IMR-90 (cell line): Measurements from ENCODE around the gene ENDOD1. TPM values are rescaled to one million over a fixed set of nuclear protein-coding genes. Genes with fewer than 3 reads are reported as not detected.

Source experiments
- ATAC-seq: fragments of 200-7000 bp; cut with Tn5 transposase; 2 replicates; pipeline ENCODE4 v1.9.1; 2020; ENCODE audit warnings: low read depth, mild to moderate bottlenecking, moderate library complexity
- BruUV-seq: library from RNA; stranded (reverse); fragments of 400-500 nt; replicated peaks from 2 replicates; lab custom pipeline; 2021; lab: Mats Ljungman, UMichigan
- CTCF ChIA-PET: fragments of 300-600 bp; formaldehyde crosslinking; extraction: SDS; loops from one replicate; lab custom pipeline; 2021; ENCODE audit warnings: antibody characterized with exemption; lab: Yijun Ruan, JAX
- POLR2A ChIA-PET: fragments of 300-600 bp; sonication (Branson Sonifier 250); formaldehyde crosslinking; loops from one replicate; lab custom pipeline; 2022; ENCODE audit warnings: antibody characterized with exemption; ENCODE audit not compliant: unreplicated experiment; lab: Charles Lee
- DNase-seq: peaks from one replicate; pipeline ENCODE4 v3.0.0; 2013
- H2AFZ ChIP-seq: replicated peaks from 2 replicates; pipeline ENCODE3; 2013; ENCODE audit warnings: low read length, mild to moderate bottlenecking; ENCODE audit not compliant: poor library complexity
- H2AK5ac ChIP-seq: 2 replicates; pipeline ENCODE4 v1.6.1; 2013; ENCODE audit warnings: low read depth, low read length, inconsistent platforms
- H2AK9ac ChIP-seq: replicated peaks from 2 replicates; pipeline ENCODE3; 2013; ENCODE audit warnings: mild to moderate bottlenecking, low read depth, low read length, moderate library complexity; ENCODE audit not compliant: poor library complexity
- H2BK120ac ChIP-seq: 2 replicates; pipeline ENCODE4 v1.6.1; 2013; ENCODE audit warnings: low read depth, low read length, inconsistent platforms
- H2BK15ac ChIP-seq: 3 replicates; pipeline ENCODE4 v1.6.1; 2013; ENCODE audit warnings: low read depth, low read length, inconsistent platforms
- H2BK20ac ChIP-seq: 2 replicates; pipeline ENCODE4 v1.6.1; 2013; ENCODE audit warnings: low read depth, mild to moderate bottlenecking, inconsistent platforms, low read length, moderate library complexity
- H2BK5ac ChIP-seq: 2 replicates; pipeline ENCODE4 v1.6.1; 2013; ENCODE audit warnings: mild to moderate bottlenecking, low read depth, low read length, inconsistent platforms; ENCODE audit not compliant: poor library complexity, severe bottlenecking
- H3K14ac ChIP-seq: replicated peaks from 2 replicates; pipeline ENCODE4 v1.6.1; 2013; ENCODE audit warnings: low read depth, low read length, inconsistent platforms
- H3K18ac ChIP-seq: 2 replicates; pipeline ENCODE4 v1.6.1; 2013; ENCODE audit warnings: low read depth, low read length, control low read depth
- H3K23ac ChIP-seq: 2 replicates; pipeline ENCODE4 v1.6.1; 2013; ENCODE audit warnings: low read depth, low read length, inconsistent platforms
- H3K27ac ChIP-seq: 2 replicates; pipeline ENCODE4 v1.5.1; 2013; ENCODE audit warnings: mild to moderate bottlenecking, control low read depth, low read length; ENCODE audit not compliant: insufficient read depth
- H3K27me3 ChIP-seq: 2 replicates; pipeline ENCODE4 v1.6.1; 2013; ENCODE audit warnings: low read length; ENCODE audit not compliant: control insufficient read depth, insufficient read depth
- H3K36me3 ChIP-seq: 2 replicates; pipeline ENCODE4 v1.6.1; 2013; ENCODE audit warnings: low read length, mixed read lengths; ENCODE audit not compliant: control insufficient read depth, insufficient read depth
- H3K4ac ChIP-seq: 2 replicates; pipeline ENCODE4 v1.6.1; 2013; ENCODE audit warnings: low read depth, low read length, inconsistent platforms
- H3K4me1 ChIP-seq: 2 replicates; pipeline ENCODE4 v1.6.1; 2013; ENCODE audit warnings: low read length, mixed read lengths; ENCODE audit not compliant: control insufficient read depth, insufficient read depth
- H3K4me2 ChIP-seq: 2 replicates; pipeline ENCODE4 v1.6.1; 2013; ENCODE audit warnings: low read depth, mild to moderate bottlenecking, control low read depth, low read length, moderate library complexity
- H3K4me3 ChIP-seq: 2 replicates; pipeline ENCODE4 v1.5.1; 2013; ENCODE audit warnings: low read depth, mild to moderate bottlenecking, control low read depth, low read length, moderate library complexity; ENCODE audit not compliant: insufficient read depth
- H3K56ac ChIP-seq: 2 replicates; pipeline ENCODE4 v1.6.1; 2013; ENCODE audit warnings: low read length, inconsistent platforms; ENCODE audit not compliant: insufficient read depth; ENCODE audit errors: extremely low read depth
- H3K79me1 ChIP-seq, 2 experiments: 2 replicates each; pipeline ENCODE4 v1.6.1; 2013; ENCODE audit warnings: low read length in 2 of 2, inconsistent platforms in 1 of 2, low read depth in 1 of 2
- H3K9ac ChIP-seq: 2 replicates; pipeline ENCODE4 v1.6.1; 2013; ENCODE audit warnings: low read depth, low read length, control low read depth
- H3K9me1 ChIP-seq: 2 replicates; pipeline ENCODE4 v1.6.1; 2013; ENCODE audit warnings: low read length, inconsistent platforms; ENCODE audit not compliant: insufficient read depth
- H3K9me3 ChIP-seq: 2 replicates; pipeline ENCODE4 v1.6.1; 2013; ENCODE audit warnings: low read length; ENCODE audit not compliant: control insufficient read depth, insufficient read depth
- H4K20me1 ChIP-seq: 2 replicates; pipeline ENCODE4 v1.6.1; 2013; ENCODE audit warnings: low read length, inconsistent platforms; ENCODE audit not compliant: insufficient read depth
- H4K5ac ChIP-seq: 2 replicates; pipeline ENCODE4 v1.6.1; 2013; ENCODE audit warnings: mild to moderate bottlenecking, low read depth, low read length, control low read depth
- H4K8ac ChIP-seq, 2 experiments: 2 replicates each; pipeline ENCODE4 v1.6.1; 2013; ENCODE audit warnings: low read depth in 2 of 2, low read length in 2 of 2, control low read depth in 1 of 2, inconsistent platforms in 1 of 2
- H4K91ac ChIP-seq: 2 replicates; pipeline ENCODE4 v1.6.1; 2013; ENCODE audit warnings: low read depth, low read length, inconsistent platforms; ENCODE audit not compliant: insufficient read depth
- BHLHE40 ChIP-seq: fragments of 150-350 bp; IDR thresholded peaks from 2 replicates; pipeline ENCODE4 v1.6.1; 2016; ENCODE audit warnings: mild to moderate bottlenecking, low read depth, low read length
- CEBPB ChIP-seq: IDR thresholded peaks from 2 replicates; pipeline ENCODE4 v1.6.1; 2012; ENCODE audit warnings: low read depth, low read length, improper control_type of control experiment
- CHD1 ChIP-seq: IDR thresholded peaks from 2 replicates; pipeline ENCODE4 v1.6.1; 2012; ENCODE audit warnings: low read depth, low read length, improper control_type of control experiment
- CTCF ChIP-seq: conservative IDR thresholded peaks from 2 replicates; pipeline ENCODE4 v1.5.1; 2012; ENCODE audit warnings: mild to moderate bottlenecking, low read depth, low read length, improper control_type of control experiment
- ELK1 ChIP-seq: fragments of 150-350 bp; IDR thresholded peaks from 2 replicates; pipeline ENCODE4 v1.6.1; 2016; ENCODE audit warnings: low read depth, mild to moderate bottlenecking, low read length, moderate library complexity, borderline replicate concordance
- FOS ChIP-seq: fragments of 150-350 bp; IDR thresholded peaks from 2 replicates; pipeline ENCODE4 v1.6.1; 2016; ENCODE audit warnings: low read depth, low read length
- MAFK ChIP-seq: IDR thresholded peaks from 2 replicates; pipeline ENCODE4 v1.6.1; 2012; ENCODE audit warnings: low read depth, low read length, improper control_type of control experiment
- MAZ ChIP-seq: IDR thresholded peaks from 2 replicates; pipeline ENCODE4 v1.6.1; 2012; ENCODE audit warnings: low read depth, mild to moderate bottlenecking, low read length, improper control_type of control experiment, moderate library complexity, borderline replicate concordance
- MXI1 ChIP-seq: IDR thresholded peaks from 2 replicates; pipeline ENCODE4 v1.6.1; 2012; ENCODE audit warnings: low read depth, mild to moderate bottlenecking, low read length, moderate library complexity, borderline replicate concordance
- NFE2L2 ChIP-seq: fragments of 150-350 bp; IDR thresholded peaks from 2 replicates; pipeline ENCODE4 v1.6.1; 2016; ENCODE audit warnings: low read depth, mild to moderate bottlenecking, low read length
- POLR2A ChIP-seq: IDR thresholded peaks from 2 replicates; pipeline ENCODE4 v1.6.1; 2012; ENCODE audit warnings: mild to moderate bottlenecking, low read depth, low read length
- RAD21 ChIP-seq: IDR thresholded peaks from 2 replicates; pipeline ENCODE4 v1.6.1; 2012; ENCODE audit warnings: low read length, improper control_type of control experiment
- RCOR1 ChIP-seq: IDR thresholded peaks from 2 replicates; pipeline ENCODE4 v1.6.1; 2012; ENCODE audit warnings: mild to moderate bottlenecking, low read length, improper control_type of control experiment; ENCODE audit not compliant: insufficient replicate concordance
- RFX5 ChIP-seq: IDR thresholded peaks from 2 replicates; pipeline ENCODE4 v1.8.0; 2012; ENCODE audit warnings: low read depth, mild to moderate bottlenecking, low read length, moderate library complexity
- SMC3 ChIP-seq: fragments of 150-350 bp; IDR thresholded peaks from 2 replicates; pipeline ENCODE4 v1.6.1; 2016; ENCODE audit warnings: low read depth, mild to moderate bottlenecking, antibody characterized with exemption, low read length, moderate library complexity
- WGBS, 2 experiments: methylation state at CpG; one replicate each; pipeline versions ENCODE4 v1.1.5 to v1.1.7; 2013; ENCODE audit warnings: missing lambda C conversion rate in 2 of 2; ENCODE audit not compliant: insufficient read length in 1 of 2; ENCODE audit errors: extremely low coverage in 2 of 2; 5-methylcytosine and 5-hydroxymethylcytosine counted together
- dilution Hi-C: fragments of 300-500 bp; cut with HindIII; formaldehyde crosslinking; loops from one replicate; pipeline ENCODE4 v1.14.3; 2018; ENCODE audit warnings: low sequenced_read_pairs; ENCODE audit not compliant: unreplicated experiment
- in situ Hi-C: fragments of 300-500 bp; cut with MboI; formaldehyde crosslinking; loops from 3 replicates; pipeline ENCODE4 v1.14.3; 2019; ENCODE audit warnings: low sequenced_read_pairs, inconsistent platforms, mixed read lengths
- intact Hi-C: fragments of 100-400 bp; cut with micrococcal nuclease; formaldehyde crosslinking; loops from 2 replicates; pipeline ENCODE4 v1.10.0; 2022
- polyA plus RNA-seq, 3 experiments: library from polyadenylated mRNA; depleted of rRNA; stranded (reverse); fragments of >200 nt; gene quantifications; 2 replicates each; pipeline ENCODE4 v1.2.3, GENCODE V29; 2012; ENCODE audit warnings: low replicate concordance in 1 of 3
- total RNA-seq: library from RNA; depleted of rRNA; stranded (reverse); fragments of >200 nt; gene quantifications from 2 replicates; pipeline ENCODE4 v1.2.3, GENCODE V29; 2012
- TF ChIP-seq, protein P1 (sequence below): fragments of 150-350 bp; IDR thresholded peaks from 2 replicates; pipeline ENCODE4 v1.6.1; 2017; ENCODE audit warnings: mild to moderate bottlenecking, antibody characterized with exemption, low read length, low read depth

The ENDOD1 gene
- total and polyA plus RNA-seq, 2 of the 4 experiments (the other 2 are of a cell fraction), result 7.0 to 17.6 TPM

- CTCF ChIA-PET, result no interaction called here
- no TSS peak for BruUV-seq
- Histone ChIP-seq H3K4me2 (no peak overlapping the region), H2BK15ac (no peak overlapping the region), H3K14ac (no peak overlapping the region), H3K4ac (no peak overlapping the region), H4K8ac (no peak overlapping the region), H3K4me1 (no peaks in the 10 kb centered on the region), H2BK5ac (no peak overlapping the region), H3K9me1 (no peaks in the 10 kb centered on the region), H2AK5ac (no peak overlapping the region), H3K9ac (no peak overlapping the region), H3K56ac (no peak overlapping the region), H3K18ac (no peak overlapping the region), H2AFZ (no peak overlapping the region), H4K5ac (no peak overlapping the region), H3K23ac (no peak overlapping the region), H4K20me1 (no peaks in the 10 kb centered on the region), H3K4me3 (no peak overlapping the region), H2AK9ac (no peak overlapping the region), H3K79me1 (no peaks in the 10 kb centered on the region; a peak in 3 of 4 replicates), H3K27ac (no peak overlapping the region), H3K36me3 (no peaks in the 10 kb centered on the region), H3K9me3 (no peaks in the 10 kb centered on the region), H2BK20ac (no peak overlapping the region), H3K27me3 (no peaks in the 10 kb centered on the region), H2BK120ac (no peak overlapping the region), H4K91ac (no peak overlapping the region)
- in situ Hi-C loops (no loop called here), intact Hi-C loops (no loop called here), dilution Hi-C loops (no loop called here)
- no peak for TF ChIP-seq FOS
- TF ChIP-seq, protein P1, sequence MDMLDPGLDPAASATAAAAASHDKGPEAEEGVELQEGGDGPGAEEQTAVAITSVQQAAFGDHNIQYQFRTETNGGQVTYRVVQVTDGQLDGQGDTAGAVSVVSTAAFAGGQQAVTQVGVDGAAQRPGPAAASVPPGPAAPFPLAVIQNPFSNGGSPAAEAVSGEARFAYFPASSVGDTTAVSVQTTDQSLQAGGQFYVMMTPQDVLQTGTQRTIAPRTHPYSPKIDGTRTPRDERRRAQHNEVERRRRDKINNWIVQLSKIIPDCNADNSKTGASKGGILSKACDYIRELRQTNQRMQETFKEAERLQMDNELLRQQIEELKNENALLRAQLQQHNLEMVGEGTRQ, result no peak
- TF ChIP-seq RFX5, result no peak
- no peak for TF ChIP-seq ELK1
- TF ChIP-seq RAD21, result no peak
- TF ChIP-seq BHLHE40, result no peak
- no peak for TF ChIP-seq CTCF
- TF ChIP-seq SMC3, result no peak
- TF ChIP-seq POLR2A, result no peak
- TF ChIP-seq CEBPB, result no peak
- TF ChIP-seq MXI1, result no peak
- no peak for TF ChIP-seq RCOR1
- TF ChIP-seq NFE2L2, result no peak
- no peak for TF ChIP-seq MAZ
- no peak for TF ChIP-seq MAFK
- no peak for TF ChIP-seq CHD1
- ATAC-seq (no peak), DNase-seq (no peak)
- POLR2A ChIA-PET, result no interaction called here
- 100% methylated on average over 1 of the region's 2 CpGs; no CpG with 5 or more reads in 1 of the 2 experiments for WGBS, 2 experiments
Measured at GRCh38 chr11:95102733-95103132, 13.1 kb downstream of the ENDOD1 start.
